HepG2 (cell line): Measurements from ENCODE around the gene AJM1. TPM values are rescaled to one million over a fixed set of nuclear protein-coding genes. Genes with fewer than 3 reads are reported as not detected.
"Not testable (repeated sequence)": the region's sequence is repeated elsewhere in the genome, so short reads cannot be mapped to it uniquely, and the experiment has no call there.

Source experiments
- ATAC-seq: fragments of 200-7000 bp; cut with Tn5 transposase; 3 replicates; pipeline ENCODE4 v1.9.1; 2020; ENCODE audit warnings: mild to moderate bottlenecking, moderate library complexity
- Bru-seq: library from RNA; stranded (reverse); fragments of 400-500 nt; gene quantifications from one replicate; lab custom pipeline; 2021; lab: Mats Ljungman, UMichigan
- BruChase-seq, 2 experiments: library from RNA; stranded (reverse); fragments of 400-500 nt; gene quantifications; one replicate each; lab custom pipeline; 2021; lab: Mats Ljungman, UMichigan
- BruUV-seq: library from RNA; stranded (reverse); fragments of 400-500 nt; replicated peaks from 2 replicates; lab custom pipeline; 2021; lab: Mats Ljungman, UMichigan
- CTCF ChIA-PET: fragments of 300-600 bp; formaldehyde crosslinking; extraction: SDS; loops from one replicate; lab custom pipeline; 2021; ENCODE audit warnings: low total read pairs, inconsistent platforms, low intra/inter-chr PET ratio; lab: Yijun Ruan, JAX
- POLR2A ChIA-PET: fragments of 350-600 bp; sonication (Branson Sonifier 250); formaldehyde crosslinking; loops from one replicate; lab custom pipeline; 2020; ENCODE audit warnings: antibody characterized with exemption, inconsistent platforms; lab: Yijun Ruan, JAX
- DNase-seq: peaks from one replicate; pipeline ENCODE4 v3.0.0-alpha.2; 2015; ENCODE audit warnings: low spot score
- FAIRE-seq: peaks from 3 replicates; lab custom pipeline; 2011; peaks lifted over from hg19 to GRCh38; lab: Jason Lieb, UNC
- H2AFZ ChIP-seq: one replicate; pipeline ENCODE4 v1.6.1; 2011; ENCODE audit warnings: low read length, inconsistent platforms
- H3K27ac ChIP-seq: fragments of 300-600 bp; 3 replicates; pipeline ENCODE4 v1.8.0; 2011; ENCODE audit warnings: mixed run types, mild to moderate bottlenecking, mixed read lengths, low read length, inconsistent platforms; ENCODE audit not compliant: insufficient read depth; ENCODE audit errors: extremely low read length
- H3K27me3 ChIP-seq, 2 experiments: fragments of 200-600 bp in 1 of 2; 2 replicates in 1 of 2; 3 replicates in 1 of 2; pipeline versions ENCODE4 v1.6.0 to v1.8.0; 2011; ENCODE audit warnings: low read length in 2 of 2, mild to moderate bottlenecking in 2 of 2, moderate library complexity in 2 of 2, inconsistent platforms in 1 of 2; ENCODE audit not compliant: insufficient read depth in 2 of 2, control insufficient read depth in 1 of 2
- H3K36me3 ChIP-seq, 2 experiments: fragments of 200-600 bp in 1 of 2; replicated peaks in 1 of 2; 2 replicates in 1 of 2; 3 replicates in 1 of 2; pipeline versions ENCODE4 v1.5.1 to v1.8.0; 2011; ENCODE audit warnings: low read length in 2 of 2, inconsistent platforms in 1 of 2; ENCODE audit not compliant: insufficient read depth in 2 of 2, control insufficient read depth in 1 of 2
- H3K4me1 ChIP-seq: 2 replicates; pipeline ENCODE4 v1.5.1; 2012; ENCODE audit warnings: low read length, inconsistent platforms; ENCODE audit not compliant: insufficient read depth
- H3K4me2 ChIP-seq: 2 replicates; pipeline ENCODE4 v1.6.0; 2011; ENCODE audit warnings: low read depth, low read length, inconsistent platforms
- H3K4me3 ChIP-seq, 3 experiments: fragments of 200-600 bp in 1 of 3; sonication (generic), shearing (Covaris generic) in 1 of 3; replicated peaks in 1 of 3; 2 replicates each; pipeline ENCODE4 v1.5.1; 2011 to 2016; ENCODE audit warnings: low read length in 3 of 3, inconsistent platforms in 2 of 3, low read depth in 2 of 3, mild to moderate bottlenecking in 2 of 3, control low read depth in 1 of 3, mixed read lengths in 1 of 3; ENCODE audit not compliant: insufficient read depth in 1 of 3
- H3K79me2 ChIP-seq: one replicate; pipeline ENCODE4 v1.6.1; 2011; ENCODE audit warnings: low read length, inconsistent platforms; ENCODE audit not compliant: insufficient read depth
- H3K9ac ChIP-seq: 2 replicates; pipeline ENCODE4 v1.6.0; 2011; ENCODE audit warnings: mild to moderate bottlenecking, low read depth, low read length, inconsistent platforms; ENCODE audit not compliant: insufficient read depth
- H3K9me3 ChIP-seq: 2 replicates; pipeline ENCODE4 v1.5.1; 2012; ENCODE audit warnings: mild to moderate bottlenecking, low read length
- H4K20me1 ChIP-seq: 2 replicates; pipeline ENCODE4 v1.6.0; 2011; ENCODE audit warnings: inconsistent platforms, mild to moderate bottlenecking, low read length, moderate library complexity; ENCODE audit not compliant: insufficient read depth
- ARNT2 ChIP-seq: sonication (generic); formaldehyde crosslinking; IDR thresholded peaks from 2 replicates; pipeline ENCODE4 v1.8.0; 2022; ENCODE audit warnings: mild to moderate bottlenecking, low read depth, missing genetic modification reagents, moderate library complexity
- BORCS8-MEF2B ChIP-seq: sonication (generic); formaldehyde crosslinking; IDR thresholded peaks from 2 replicates; pipeline ENCODE4 v1.8.0; 2022; ENCODE audit warnings: mild to moderate bottlenecking, missing genetic modification reagents
- FOXC1 ChIP-seq: sonication (generic); formaldehyde crosslinking; IDR thresholded peaks from 2 replicates; pipeline ENCODE4 v1.8.0; 2022; ENCODE audit warnings: mild to moderate bottlenecking, missing genetic modification reagents, borderline replicate concordance
- HNRNPLL ChIP-seq: fragments of 200-400 bp; formaldehyde crosslinking; IDR thresholded peaks from 2 replicates; pipeline ENCODE4 v1.6.1; 2017; ENCODE audit warnings: mild to moderate bottlenecking, low read depth, low read length; ENCODE audit not compliant: poor library complexity, severe bottlenecking
- NR1H2 ChIP-seq: sonication (generic); formaldehyde crosslinking; IDR thresholded peaks from 2 replicates; pipeline ENCODE4 v1.8.1; 2022; ENCODE audit warnings: low read depth, missing genetic modification reagents, borderline replicate concordance
- SNAPC4 ChIP-seq: sonication (generic); formaldehyde crosslinking; IDR thresholded peaks from 2 replicates; pipeline ENCODE4 v1.4.0; 2020; ENCODE audit warnings: mild to moderate bottlenecking, missing genetic modification reagents
- ZBTB7A ChIP-seq: sonication (generic); formaldehyde crosslinking; IDR thresholded peaks from 2 replicates; pipeline ENCODE4 v1.8.0; 2022; ENCODE audit warnings: mild to moderate bottlenecking, missing genetic modification reagents
- ZGPAT ChIP-seq: IDR thresholded peaks from 2 replicates; pipeline ENCODE4 v1.6.1; 2016; ENCODE audit warnings: mild to moderate bottlenecking
- WGBS: methylation state at CpG from one replicate; pipeline ENCODE4 v1.1.6; 2017; ENCODE audit warnings: low lambda C conversion rate; 5-methylcytosine and 5-hydroxymethylcytosine counted together
- in situ Hi-C: cut with HindIII; loops from 2 replicates; pipeline ENCODE4 v1.10.0; 2017; ENCODE audit warnings: low pct_unique_long_range_greater_than_20kb; ENCODE audit not compliant: extremely low pct_ligation_motif_present
- intact Hi-C: fragments of 100-400 bp; cut with micrococcal nuclease; formaldehyde crosslinking; loops from one replicate; pipeline ENCODE4 v1.10.0; 2022; ENCODE audit not compliant: unreplicated experiment
- long read RNA-seq, 2 experiments: library from RNA in 1 of 2; library from polyadenylated mRNA in 1 of 2; stranded (forward) in 1 of 2; unstranded in 1 of 2; transcript quantifications; one replicate each; pipeline ENCODE4 v2.0.0, GENCODE V29; 2019 to 2022
- polyA minus RNA-seq, 3 experiments: library from RNA; depleted of rRNA, polyadenylated mRNA; stranded (reverse); fragments of >200 nt; gene quantifications; 2 replicates each; pipeline ENCODE4 v1.2.3, GENCODE V29; 2011; ENCODE audit warnings: low replicate concordance in 1 of 3
- polyA plus RNA-seq, 8 experiments: library from polyadenylated mRNA; depleted of rRNA in 3 of 8; stranded (reverse) in 7 of 8; unstranded in 1 of 8; fragments of >200 nt; fragmentation: Illumina TruSeq in 4 of 8; extraction: Trizol in 4 of 8; gene quantifications; 2 replicates each; pipeline versions ENCODE4 v1.2.1 to v1.2.3, GENCODE V29; 2011 to 2016; ENCODE audit warnings: low read depth in 4 of 8, missing spikeins in 1 of 8, mixed read lengths in 1 of 8; ENCODE audit not compliant: insufficient read depth in 1 of 8
- total RNA-seq, 5 experiments: library from RNA; depleted of rRNA; stranded (reverse); fragments of >200 nt; fragmentation: Illumina TruSeq; extraction: Trizol; gene quantifications; 2 replicates each; pipeline ENCODE4 v1.2.3, GENCODE V29; 2016; ENCODE audit warnings: low read depth in 1 of 5
- TF ChIP-seq, protein P1 (sequence below): sonication (generic); formaldehyde crosslinking; IDR thresholded peaks from 2 replicates; pipeline ENCODE4 v1.8.1; 2023; ENCODE audit warnings: mild to moderate bottlenecking, inconsistent platforms, moderate library complexity, missing genetic modification reagents, borderline replicate concordance

Gene AJM1
- total RNA-seq (2016; rRNA removed; fragmentation: Illumina TruSeq; extraction: Trizol) (0.48 and 1.1 TPM in 2 replicates), polyA plus RNA-seq (2011; rRNA removed) (1.2 and 1.4 TPM in 2 replicates), polyA minus RNA-seq (2011; rRNA and poly(A)+ RNA removed; ENCODE audit: low replicate concordance) (0.77 and 1.1 TPM in 2 replicates), Bru-seq, nascent RNA (percentile 38 among the genes with signal in this experiment), BruChase-seq, experiment 1, labeled RNA remaining after a 6-hour chase (percentile 70 among the genes with signal in this experiment), BruChase-seq, experiment 2, labeled RNA remaining after a 2-hour chase (percentile 54 among the genes with signal in this experiment)
- total RNA-seq (2016; cell fraction: cytosol; rRNA removed; fragmentation: Illumina TruSeq; extraction: Trizol; ENCODE audit: low read depth): 0.61 and 0.71 TPM in 2 replicates
- total RNA-seq (2016; cell fraction: insoluble cytoplasmic fraction; rRNA removed; fragmentation: Illumina TruSeq; extraction: Trizol): 0.30 and 1.00 TPM in 2 replicates
- total RNA-seq (2016; cell fraction: membrane; rRNA removed; fragmentation: Illumina TruSeq; extraction: Trizol): 0.59 and 0.90 TPM in 2 replicates
- total RNA-seq (2016; cell fraction: nucleus; rRNA removed; fragmentation: Illumina TruSeq; extraction: Trizol): 1.0 TPM in 2 replicates
- 0.45 and 0.97 TPM in 2 replicates for polyA plus RNA-seq (2011; cell fraction: cytosol; rRNA removed)
- 22.1 and 27.9 TPM in 2 replicates for polyA plus RNA-seq (2011; cell fraction: nucleus; rRNA removed)
- 2.2 TPM in 2 replicates for polyA plus RNA-seq (2012)
- 0.40 and 0.78 TPM in 2 replicates for polyA plus RNA-seq (2016; cell fraction: cytosol; fragmentation: Illumina TruSeq; extraction: Trizol; ENCODE audit: low read depth)
- 0.61 and 0.74 TPM in 2 replicates for polyA plus RNA-seq (2016; cell fraction: insoluble cytoplasmic fraction; fragmentation: Illumina TruSeq; extraction: Trizol; ENCODE audit: low read depth)
- polyA plus RNA-seq (2016; cell fraction: membrane; fragmentation: Illumina TruSeq; extraction: Trizol; ENCODE audit: low read depth): 0.52 and 0.76 TPM in 2 replicates
- polyA plus RNA-seq (2016; cell fraction: nucleus; fragmentation: Illumina TruSeq; extraction: Trizol; ENCODE audit: insufficient read depth, low read depth): 4.1 and 4.6 TPM in 2 replicates
- 1.5 and 1.8 TPM in 2 replicates for polyA minus RNA-seq (2011; cell fraction: cytosol; rRNA and poly(A)+ RNA removed)
- 3.0 and 3.3 TPM in 2 replicates for polyA minus RNA-seq (2011; cell fraction: nucleus; rRNA and poly(A)+ RNA removed)
- long read RNA-seq, experiment 1: 0 reads
- long read RNA-seq, experiment 2, full-length matches to known transcripts: 3 of 5 reads
- long read RNA-seq, experiment 2, partial matches to known transcripts: 0 of 5 reads
- long read RNA-seq, experiment 2, other reads (novel, unspliced or antisense): 2 of 5 reads

DNA sequence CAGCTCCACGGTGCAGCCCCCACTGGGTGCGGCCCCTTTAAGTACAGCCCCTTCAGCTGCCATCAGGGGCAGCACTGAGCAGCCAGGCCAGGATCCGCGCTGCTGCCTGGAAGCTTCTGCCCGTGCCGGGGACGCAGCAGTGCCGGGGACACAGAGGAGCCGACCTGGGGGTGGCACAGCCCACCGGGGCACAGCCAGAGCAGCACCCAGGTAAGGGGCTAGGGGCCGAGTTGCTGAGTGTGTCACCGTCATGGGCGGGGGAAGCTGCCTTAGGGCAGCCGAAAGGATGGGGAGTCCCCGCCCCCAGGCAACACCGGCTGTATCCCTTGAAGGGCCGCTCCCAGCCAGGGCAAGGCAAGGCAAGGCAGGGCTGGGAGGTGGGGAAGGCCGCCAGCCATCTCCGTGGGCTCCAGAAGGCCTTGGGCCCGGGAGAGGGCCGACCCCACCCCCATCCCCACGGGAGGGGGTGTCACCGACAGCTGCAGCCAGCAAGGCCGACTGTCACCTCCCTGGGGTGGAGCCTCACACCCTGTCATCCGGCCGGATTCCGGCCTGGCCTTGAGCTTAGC, at the start of gene AJM1:
TSS of gene AJM1 (plus strand) at position 99 of the 569 bp plus-strand sequence. CDS start 1,937 bp downstream, outside the sequence.
- ATAC-seq: peak; percentile 69
- POLR2A ChIA-PET: interaction anchor here (1.0 to 2.3 kb wide), 8 partner anchors 16 to 106 kb away, joined by 3 to 7 read pairs (median 5); partner anchors contain the start of genes EDF1 and TMEM141
- WGBS: 0% methylated on average over 10 of the region's 27 CpGs
- DNase-seq: peak; percentile 63
- peak within 1 kb of the TSS; percentile 77 for H3K4me2 ChIP-seq
- H3K27me3 ChIP-seq, intact Hi-C loops, CTCF ChIA-PET, H3K9me3 ChIP-seq, H4K20me1 ChIP-seq, H3K36me3 ChIP-seq, H2AFZ ChIP-seq, H3K79me2 ChIP-seq, BruUV-seq: not testable (repeated sequence)
- in situ Hi-C loops: loop anchor here (10.0 kb wide), 1 partner anchor 192 kb away; the partner anchor contains the start of gene FUT7
- peak within 1 kb of the TSS; percentile 63 for H3K27ac ChIP-seq
- peaks cover 41% of the 10 kb centered on the region for H3K4me1 ChIP-seq
- FAIRE-seq: peak; percentile 57
- H3K9ac ChIP-seq: peak within 1 kb of the TSS; percentile 47
- peak within 1 kb of the TSS; percentile 56 to 73 (median 58); a peak in 5 of 6 replicates for H3K4me3 ChIP-seq
- peak; percentile 47; the same call in 1 of the 2 replicates for TF ChIP-seq ZGPAT (CRISPR knock-in tag)
- TF ChIP-seq ARNT2 (CRISPR knock-in tag): 0 out of 2 replicates have a peak, but pooled peaks have one; percentile 40
- 0 out of 2 replicates have a peak, but pooled peaks have one; percentile 39 for TF ChIP-seq ZBTB7A (CRISPR knock-in tag)
- peak; percentile 13; the same call in 1 of the 2 replicates for TF ChIP-seq NR1H2 (CRISPR knock-in tag)
- peak; percentile 96 for TF ChIP-seq FOXC1
- TF ChIP-seq, protein P1, sequence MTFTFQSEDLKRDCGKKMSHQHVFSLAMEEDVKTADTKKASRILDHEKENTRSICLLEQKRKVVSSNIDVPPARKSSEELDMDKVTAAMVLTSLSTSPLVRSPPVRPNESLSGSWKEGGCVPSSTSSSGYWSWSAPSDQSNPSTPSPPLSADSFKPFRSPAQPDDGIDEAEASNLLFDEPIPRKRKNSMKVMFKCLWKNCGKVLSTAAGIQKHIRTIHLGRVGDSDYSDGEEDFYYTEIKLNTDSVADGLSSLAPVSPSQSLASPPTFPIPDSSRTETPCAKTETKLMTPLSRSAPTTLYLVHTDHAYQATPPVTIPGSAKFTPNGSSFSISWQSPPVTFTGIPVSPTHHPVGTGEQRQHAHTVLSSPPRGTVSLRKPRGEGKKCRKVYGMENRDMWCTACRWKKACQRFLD (CRISPR knock-in tag): peak; percentile 54; the same call in 1 of the 2 replicates
- peak; percentile 15; the same call in 1 of the 2 replicates for TF ChIP-seq SNAPC4 (CRISPR knock-in tag)
- peak; percentile 51; the same call in 1 of the 2 replicates for TF ChIP-seq BORCS8-MEF2B (CRISPR knock-in tag)
- peak; percentile 45 for TF ChIP-seq HNRNPLL
